ENCODE results near the gene VPS37B.

The VPS37B gene

GRCh38 chr12:122862872-122863701 lies 32.8 kb downstream of the VPS37B start:
- TF ChIP-seq, protein P1, sequence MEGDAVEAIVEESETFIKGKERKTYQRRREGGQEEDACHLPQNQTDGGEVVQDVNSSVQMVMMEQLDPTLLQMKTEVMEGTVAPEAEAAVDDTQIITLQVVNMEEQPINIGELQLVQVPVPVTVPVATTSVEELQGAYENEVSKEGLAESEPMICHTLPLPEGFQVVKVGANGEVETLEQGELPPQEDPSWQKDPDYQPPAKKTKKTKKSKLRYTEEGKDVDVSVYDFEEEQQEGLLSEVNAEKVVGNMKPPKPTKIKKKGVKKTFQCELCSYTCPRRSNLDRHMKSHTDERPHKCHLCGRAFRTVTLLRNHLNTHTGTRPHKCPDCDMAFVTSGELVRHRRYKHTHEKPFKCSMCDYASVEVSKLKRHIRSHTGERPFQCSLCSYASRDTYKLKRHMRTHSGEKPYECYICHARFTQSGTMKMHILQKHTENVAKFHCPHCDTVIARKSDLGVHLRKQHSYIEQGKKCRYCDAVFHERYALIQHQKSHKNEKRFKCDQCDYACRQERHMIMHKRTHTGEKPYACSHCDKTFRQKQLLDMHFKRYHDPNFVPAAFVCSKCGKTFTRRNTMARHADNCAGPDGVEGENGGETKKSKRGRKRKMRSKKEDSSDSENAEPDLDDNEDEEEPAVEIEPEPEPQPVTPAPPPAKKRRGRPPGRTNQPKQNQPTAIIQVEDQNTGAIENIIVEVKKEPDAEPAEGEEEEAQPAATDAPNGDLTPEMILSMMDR (IDR thresholded peaks at IDR 0.05; ENCODE audit: low read depth, low read length), result no peak
- DNase-seq (ENCODE audit: extremely low read depth, low read depth), result no peak

GRCh38 chr12:122862110-122862634 lies 33.8 kb downstream of the VPS37B start:
- no peak for DNase-seq (ENCODE audit: extremely low read depth, low read depth)
- TF ChIP-seq, protein P1 (IDR thresholded peaks at IDR 0.05; ENCODE audit: low read depth, low read length), result no peak

DNA sequence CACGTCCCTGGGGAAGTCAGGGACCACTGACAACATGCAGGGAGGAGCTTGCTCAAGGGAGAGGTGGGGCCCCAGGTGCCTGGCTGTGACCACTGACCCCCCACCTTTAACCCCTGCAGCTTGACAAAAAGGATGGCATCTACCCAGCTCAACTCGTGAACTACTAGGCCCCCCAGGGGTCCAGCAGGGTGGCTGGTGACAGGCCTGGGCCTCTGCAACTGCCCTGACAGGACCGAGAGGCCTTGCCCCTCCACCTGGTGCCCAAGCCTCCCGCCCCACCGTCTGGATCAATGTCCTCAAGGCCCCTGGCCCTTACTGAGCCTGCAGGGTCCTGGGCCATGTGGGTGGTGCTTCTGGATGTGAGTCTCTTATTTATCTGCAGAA lies 34.3 kb downstream of the VPS37B start:
- DNase-seq (ENCODE audit: extremely low read depth, low read depth), result no peak
- TF ChIP-seq, protein P1 (IDR thresholded peaks at IDR 0.05; ENCODE audit: low read depth, low read length), result no peak

DNA sequence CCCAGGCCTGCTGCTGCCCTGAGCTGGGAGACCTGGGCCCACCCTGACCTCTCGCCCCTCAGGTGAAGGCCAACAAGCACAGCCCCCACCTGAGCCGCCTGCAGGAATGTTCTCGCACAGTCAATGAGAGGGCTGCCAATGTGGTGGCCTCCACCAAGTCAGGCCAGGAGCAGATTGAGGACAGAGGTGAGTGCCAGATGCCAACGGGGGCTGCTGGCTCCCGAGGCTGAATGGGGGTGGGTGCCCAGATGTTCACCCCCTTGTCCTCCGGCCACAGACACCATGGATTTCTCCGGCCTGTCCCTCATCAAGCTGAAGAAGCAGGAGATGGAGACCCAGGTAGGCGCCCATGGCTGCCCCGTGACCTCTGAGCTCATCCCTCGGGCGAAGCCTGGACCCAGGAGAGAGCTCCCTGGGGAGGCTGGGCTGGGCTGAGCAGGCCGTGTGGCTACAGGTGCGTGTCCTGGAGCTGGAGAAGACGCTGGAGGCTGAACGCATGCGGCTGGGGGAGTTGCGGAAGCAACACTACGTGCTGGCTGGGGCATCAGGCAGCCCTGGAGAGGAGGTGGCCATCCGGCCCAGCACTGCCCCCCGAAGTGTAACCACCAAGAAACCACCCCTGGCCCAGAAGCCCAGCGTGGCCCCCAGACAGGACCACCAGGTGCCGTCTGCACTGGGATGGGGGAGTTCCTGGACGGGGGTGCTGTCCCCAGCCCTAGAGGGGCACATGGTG lies 34.9 kb downstream of the VPS37B start:
- TF ChIP-seq, protein P1 (IDR thresholded peaks at IDR 0.05; ENCODE audit: low read depth, low read length), result no peak

GRCh38 chr12:122860040-122860853 lies 35.7 kb downstream of the VPS37B start:
- peak; percentile 53 for DNase-seq (ENCODE audit: extremely low read depth, low read depth)
- TF ChIP-seq, protein P1 (IDR thresholded peaks at IDR 0.05; ENCODE audit: low read depth, low read length), result peak; percentile 87

More for the DNA sequence above, 34.9 kb downstream of the VPS37B start:
- DNase-seq (ENCODE audit: extremely low read depth, low read depth), result no peak

DNA sequence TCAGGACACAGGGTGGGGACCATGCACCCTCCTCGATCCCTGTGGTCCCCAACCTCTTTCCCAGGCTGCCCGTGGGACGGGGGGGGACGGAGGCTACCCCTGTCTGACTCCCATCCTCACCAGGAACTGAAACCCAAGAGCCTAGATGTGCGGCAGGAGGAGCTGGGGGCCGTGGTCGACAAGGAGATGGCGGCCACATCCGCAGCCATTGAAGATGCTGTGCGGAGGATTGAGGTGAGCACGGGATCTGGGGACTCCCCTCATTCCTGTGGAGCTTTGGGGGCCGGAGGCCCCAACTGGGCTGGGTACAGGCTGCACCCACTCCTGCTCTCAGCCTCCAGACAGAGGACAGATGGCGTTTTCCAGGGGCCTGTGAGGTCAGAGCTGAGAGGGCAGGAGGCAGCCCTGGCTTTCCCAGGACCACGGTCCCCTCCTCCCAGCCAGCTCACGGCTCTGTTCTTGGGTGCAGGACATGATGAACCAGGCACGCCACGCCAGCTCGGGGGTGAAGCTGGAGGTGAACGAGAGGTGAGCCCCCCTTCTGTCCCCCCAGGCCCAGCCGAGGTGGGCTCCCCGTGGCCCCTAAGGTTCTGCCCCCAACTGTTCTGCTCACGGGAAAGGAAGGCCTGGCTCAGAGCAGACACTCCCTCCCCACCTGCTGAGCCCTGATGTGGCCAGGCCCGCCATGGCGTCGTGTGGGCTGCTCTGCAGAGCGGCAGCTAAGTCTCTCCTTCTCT lies 36.5 kb downstream of the VPS37B start:
- no peak for DNase-seq (ENCODE audit: extremely low read depth, low read depth)
- TF ChIP-seq, protein P1 (IDR thresholded peaks at IDR 0.05; ENCODE audit: low read depth, low read length), result no peak

Measured in AG09319 (cell line).